HEK293 (cell line): ENCODE data around the gene SPATA31C1.

Experiments
- CTCF ChIA-PET: fragments of 350-600 bp; formaldehyde crosslinking; extraction: SDS; loops from one replicate; lab custom pipeline; 2021; ENCODE audit warnings: antibody characterized with exemption; lab: Yijun Ruan, JAX
- POLR2A ChIA-PET: fragments of 300-600 bp; formaldehyde crosslinking; extraction: SDS; loops from one replicate; lab custom pipeline; 2020; ENCODE audit warnings: antibody characterized with exemption, inconsistent platforms; lab: Yijun Ruan, JAX
- H3K27ac ChIP-seq: fragments of 200-500 bp; sonication (Bioruptor generic); 2 replicates; pipeline ENCODE4 v1.5.1; 2014; ENCODE audit warnings: low read depth, low read length, control low read depth, inconsistent platforms; ENCODE audit errors: extremely low read depth
- H3K36me3 ChIP-seq, 2 experiments: fragments of 200-500 bp in 1 of 2; sonication (Bioruptor generic) in 1 of 2; 1 replicate in 1 of 2; 2 replicates in 1 of 2; pipeline ENCODE4 v1.5.1; 2014 to 2017; ENCODE audit warnings: inconsistent platforms in 2 of 2, low read length in 2 of 2; ENCODE audit not compliant: control insufficient read depth in 2 of 2, insufficient read depth in 1 of 2
- H3K4me1 ChIP-seq: fragments of 200-500 bp; sonication (Bioruptor generic); 2 replicates; pipeline ENCODE4 v1.5.1; 2014; ENCODE audit warnings: mild to moderate bottlenecking, low read length, inconsistent platforms; ENCODE audit not compliant: control insufficient read depth, insufficient read depth
- H3K4me3 ChIP-seq: 2 replicates; pipeline ENCODE4 v1.5.1; 2011; ENCODE audit warnings: low read depth, mild to moderate bottlenecking, control low read depth, low read length, moderate library complexity
- H3K9me3 ChIP-seq: fragments of 200-500 bp; sonication (Bioruptor generic); 2 replicates; pipeline ENCODE4 v1.5.1; 2014; ENCODE audit warnings: low read depth, low read length, inconsistent platforms; ENCODE audit not compliant: control insufficient read depth, insufficient read depth
- EGR2 ChIP-seq: fragments of 450-650 bp; formaldehyde crosslinking; IDR thresholded peaks from 2 replicates; pipeline ENCODE4 v1.5.1; 2016; ENCODE audit warnings: low read depth, missing biosample characterization, missing genetic modification characterization
- KLF8 ChIP-seq: fragments of 450-650 bp; formaldehyde crosslinking; IDR thresholded peaks from 2 replicates; pipeline ENCODE4 v1.5.1; 2016; ENCODE audit warnings: missing biosample characterization, missing genetic modification characterization
- ZFP37 ChIP-seq: fragments of 450-650 bp; formaldehyde crosslinking; IDR thresholded peaks from 2 replicates; pipeline ENCODE4 v1.5.1; 2016; ENCODE audit warnings: missing biosample characterization, missing genetic modification characterization
- ZFP41 ChIP-seq: fragments of 450-650 bp; formaldehyde crosslinking; IDR thresholded peaks from 2 replicates; pipeline ENCODE4 v1.5.1; 2016; ENCODE audit warnings: missing biosample characterization, missing genetic modification characterization, borderline replicate concordance
- ZNF138 ChIP-seq: fragments of 450-650 bp; formaldehyde crosslinking; IDR thresholded peaks from 2 replicates; pipeline ENCODE4 v1.5.1; 2016; ENCODE audit warnings: missing biosample characterization, missing genetic modification characterization, borderline replicate concordance
- ZNF214 ChIP-seq: fragments of 450-650 bp; formaldehyde crosslinking; IDR thresholded peaks from 2 replicates; pipeline ENCODE4 v1.5.1; 2017; ENCODE audit warnings: missing biosample characterization, mild to moderate bottlenecking, missing genetic modification characterization, borderline replicate concordance
- ZNF221 ChIP-seq: fragments of 450-650 bp; formaldehyde crosslinking; IDR thresholded peaks from 2 replicates; pipeline ENCODE4 v1.5.1; 2017; ENCODE audit warnings: missing biosample characterization, missing genetic modification characterization, borderline replicate concordance
- ZNF248 ChIP-seq: fragments of 450-650 bp; formaldehyde crosslinking; IDR thresholded peaks from 2 replicates; pipeline ENCODE4 v1.5.1; 2017; ENCODE audit warnings: missing biosample characterization, missing genetic modification characterization
- ZNF280C ChIP-seq: fragments of 450-650 bp; formaldehyde crosslinking; IDR thresholded peaks from 2 replicates; pipeline ENCODE4 v1.5.1; 2016; ENCODE audit warnings: missing biosample characterization, missing genetic modification characterization
- ZNF292 ChIP-seq: fragments of 450-650 bp; formaldehyde crosslinking; IDR thresholded peaks from 2 replicates; pipeline ENCODE4 v1.5.1; 2016; ENCODE audit warnings: low read depth, missing biosample characterization, missing genetic modification characterization, borderline replicate concordance
- ZNF335 ChIP-seq: fragments of 450-650 bp; formaldehyde crosslinking; conservative IDR thresholded peaks from 2 replicates; pipeline ENCODE4 v1.5.1; 2016; ENCODE audit warnings: missing biosample characterization, missing genetic modification characterization
- ZNF341 ChIP-seq: fragments of 450-650 bp; formaldehyde crosslinking; IDR thresholded peaks from 2 replicates; pipeline ENCODE4; 2016; ENCODE audit warnings: low read depth, missing biosample characterization, missing genetic modification characterization
- ZNF398 ChIP-seq: fragments of 450-650 bp; formaldehyde crosslinking; IDR thresholded peaks from 2 replicates; pipeline ENCODE4 v1.5.1; 2017; ENCODE audit warnings: missing biosample characterization, missing genetic modification characterization
- ZNF521 ChIP-seq: fragments of 450-650 bp; formaldehyde crosslinking; IDR thresholded peaks from 2 replicates; pipeline ENCODE4 v1.5.1; 2017; ENCODE audit warnings: missing biosample characterization, mild to moderate bottlenecking, missing genetic modification characterization
- ZNF621 ChIP-seq: fragments of 450-650 bp; formaldehyde crosslinking; IDR thresholded peaks from 2 replicates; pipeline ENCODE4 v1.5.1; 2017; ENCODE audit warnings: missing biosample characterization, missing genetic modification characterization
- ZNF639 ChIP-seq: fragments of 450-650 bp; formaldehyde crosslinking; IDR thresholded peaks from 2 replicates; pipeline ENCODE4 v1.5.1; 2016; ENCODE audit warnings: missing biosample characterization, missing genetic modification characterization
- ZNF704 ChIP-seq: fragments of 450-650 bp; formaldehyde crosslinking; IDR thresholded peaks from 2 replicates; pipeline ENCODE4 v1.5.1; 2016; ENCODE audit warnings: missing biosample characterization, missing genetic modification characterization

The SPATA31C1 gene

GRCh38 chr9:87869082-87869481, 48.7 kb upstream of the SPATA31C1 start:
- no peaks in the 10 kb centered on the region for H3K4me1 ChIP-seq
- no peaks in the 10 kb centered on the region for H3K36me3 ChIP-seq
- ChIA-PET POLR2A (no interaction called here), CTCF (no interaction called here)
- no peak overlapping the region for H3K27ac ChIP-seq
- no peaks in the 10 kb centered on the region for H3K9me3 ChIP-seq
- TF ChIP-seq ZNF521 (no peak), ZFP41 (tag by site-specific recombination) (no peak), ZNF639 (tag by site-specific recombination) (no peak), ZNF280C (no peak), ZNF214 (tag by site-specific recombination) (no peak), ZNF621 (tag by site-specific recombination) (no peak), KLF8 (tag by site-specific recombination) (no peak), EGR2 (tag by site-specific recombination) (no peak), ZNF398 (tag by site-specific recombination) (no peak), ZNF138 (tag by site-specific recombination) (no peak), ZNF335 (no peak), ZNF341 (no peak), ZNF292 (tag by site-specific recombination) (no peak), ZFP37 (no peak)
- no peak overlapping the region for H3K4me3 ChIP-seq

GRCh38 chr9:87871425-87872078, 46.2 kb upstream of the SPATA31C1 start:
- POLR2A ChIA-PET = no interaction called here
- no peaks in the 10 kb centered on the region for H3K36me3 ChIP-seq
- H3K27ac ChIP-seq = no peak overlapping the region
- H3K9me3 ChIP-seq = no peaks in the 10 kb centered on the region
- no peaks in the 10 kb centered on the region for H3K4me1 ChIP-seq
- TF ChIP-seq ZNF221 (no peak), ZNF248 (tag by site-specific recombination) (no peak), ZNF704 (tag by site-specific recombination) (no peak)
- CTCF ChIA-PET = interaction anchor here (1.0 kb wide), 1 partner anchor 188 kb away, joined by 3 read pairs; no protein-coding TSS in a partner anchor
- no peak overlapping the region for H3K4me3 ChIP-seq
